Panc1 (cell line): ENCODE results near the gene MTX1. TPM values are rescaled to one million over a fixed set of nuclear protein-coding genes. Genes with fewer than 3 reads are reported as not detected.
A peak's percentile ranks its signal among the peaks of the same experiment; 100 is the strongest.

Experiments used
- ATAC-seq: fragments of 200-7000 bp; cut with Tn5 transposase; 2 replicates; pipeline ENCODE4 v1.9.1; 2020; ENCODE audit warnings: mild to moderate bottlenecking, moderate library complexity
- BruUV-seq: library from RNA; stranded (reverse); fragments of 400-500 nt; replicated peaks from 2 replicates; lab custom pipeline; 2021; lab: Mats Ljungman, UMichigan
- CTCF ChIA-PET: fragments of 300-600 bp; sonication (Branson Sonifier 250); formaldehyde crosslinking; loops from one replicate; lab custom pipeline; 2022; ENCODE audit warnings: antibody characterized with exemption; lab: Charles Lee
- POLR2A ChIA-PET: fragments of 300-600 bp; sonication (Branson Sonifier 250); formaldehyde crosslinking; loops from one replicate; lab custom pipeline; 2022; ENCODE audit warnings: antibody characterized with exemption; lab: Charles Lee
- DNase-seq: peaks from one replicate; pipeline ENCODE4 v3.0.0-alpha.2; 2010; ENCODE audit warnings: low read depth, low spot score
- H3K27ac ChIP-seq: 2 replicates; pipeline ENCODE4 v1.5.1; 2011; ENCODE audit warnings: mild to moderate bottlenecking, low read length, inconsistent platforms
- H3K27me3 ChIP-seq: fragments of 200-500 bp; sonication (Bioruptor generic); 2 replicates; pipeline ENCODE4 v1.6.0; 2014; ENCODE audit warnings: low read length, inconsistent platforms; ENCODE audit not compliant: control insufficient read depth, insufficient read depth
- H3K36me3 ChIP-seq: fragments of 200-500 bp; sonication (Bioruptor generic); 2 replicates; pipeline ENCODE4 v1.5.1; 2014; ENCODE audit warnings: inconsistent platforms, mild to moderate bottlenecking, low read length, moderate library complexity; ENCODE audit not compliant: control insufficient read depth, insufficient read depth
- H3K4me1 ChIP-seq: 2 replicates; pipeline ENCODE4 v1.5.1; 2011; ENCODE audit warnings: inconsistent platforms, mild to moderate bottlenecking, low read length, moderate library complexity; ENCODE audit not compliant: control insufficient read depth, insufficient read depth
- H3K4me3 ChIP-seq, 2 experiments: 2 replicates each; pipeline ENCODE4 v1.5.1; 2011 to 2012; ENCODE audit warnings: low read depth in 2 of 2, low read length in 2 of 2, mild to moderate bottlenecking in 2 of 2, inconsistent platforms in 1 of 2, moderate library complexity in 1 of 2
- H3K9me3 ChIP-seq: fragments of 200-500 bp; sonication (Bioruptor generic); 2 replicates; pipeline ENCODE4 v1.5.1; 2014; ENCODE audit warnings: low read depth, mild to moderate bottlenecking, inconsistent platforms, low read length, moderate library complexity; ENCODE audit not compliant: control insufficient read depth, insufficient read depth
- CTCF ChIP-seq: fragments of 450-650 bp; IDR thresholded peaks from 2 replicates; pipeline ENCODE4 v1.5.1; 2017; ENCODE audit warnings: mild to moderate bottlenecking
- POLR2AphosphoS5 ChIP-seq: IDR thresholded peaks from 2 replicates; pipeline ENCODE4 v1.6.1; 2012; ENCODE audit warnings: mild to moderate bottlenecking, low read depth, low read length, moderate library complexity
- REST ChIP-seq, 2 experiments: IDR thresholded peaks; 2 replicates each; pipeline ENCODE4 v1.6.1; 2011 to 2012; ENCODE audit warnings: low read depth in 2 of 2, control low read depth in 1 of 2, low read length in 1 of 2, mild to moderate bottlenecking in 1 of 2, moderate library complexity in 1 of 2; ENCODE audit not compliant: insufficient read depth in 1 of 2
- SIN3A ChIP-seq: IDR thresholded peaks from 2 replicates; pipeline ENCODE4 v1.6.1; 2012; ENCODE audit warnings: low read depth, mild to moderate bottlenecking, low read length, moderate library complexity, borderline replicate concordance; ENCODE audit not compliant: insufficient read depth
- TCF7L2 ChIP-seq: IDR thresholded peaks from 2 replicates; pipeline ENCODE4 v1.6.1; 2011; ENCODE audit warnings: mild to moderate bottlenecking, low read depth, low read length, inconsistent platforms
- in situ Hi-C: cut with HindIII; loops from 2 replicates; pipeline ENCODE4 v1.10.0; 2016; ENCODE audit warnings: low sequenced_read_pairs, low pct_unique_long_range_greater_than_20kb
- intact Hi-C: fragments of 100-400 bp; cut with micrococcal nuclease; formaldehyde crosslinking; loops from one replicate; pipeline ENCODE4 v1.10.0; 2022; ENCODE audit not compliant: unreplicated experiment
- total RNA-seq: library from RNA; stranded (reverse); gene quantifications from one replicate; pipeline ENCODE4 v1.2.1, GENCODE V29; 2021; ENCODE audit not compliant: unreplicated experiment

The MTX1 gene
- total RNA-seq, 1 experiment from 2014 or later = 53.6 TPM

- H3K27me3 ChIP-seq = no peaks in the 10 kb centered on the region
- H3K4me1 ChIP-seq = peaks cover 24% of the 10 kb centered on the region
- no TSS peak for BruUV-seq
- DNase-seq (no peak), ATAC-seq (no peak)
- H3K27ac ChIP-seq = peak overlapping the region; percentile 97
- TF ChIP-seq TCF7L2 (no peak), POLR2AphosphoS5 (no peak), SIN3A (no peak), CTCF (no peak), REST (IDR thresholded peaks at IDR 0.05; ENCODE audit: insufficient read depth in 1 of 2, low read depth in 2 of 2, low read length in 1 of 2) (no peak)
- intact Hi-C loops = no loop called here
- H3K9me3 ChIP-seq = no peaks in the 10 kb centered on the region
- no peaks in the 10 kb centered on the region; the same call in 1 of the 2 replicates for H3K36me3 ChIP-seq
- ChIA-PET POLR2A (interaction anchor here (0.6 to 2.6 kb wide), 3 partner anchors 15 to 62 kb away, joined by 5 to 18 read pairs (median 11); partner anchors contain the start of genes KRTCAP2, MTX1, THBS3 and TRIM46), CTCF (interaction anchor here (0.8 to 3.0 kb wide), 7 partner anchors 14 to 107 kb away, joined by 3 to 14 read pairs (median 5); partner anchors contain the start of genes KRTCAP2 and MTX1)
- in situ Hi-C loops = no loop called here
- peak overlapping the region; percentile 64 to 96 for H3K4me3 ChIP-seq
Measured at GRCh38 chr1:155192346-155193274, 15.9 kb upstream of the MTX1 start.

GRCh38 chr1:155193275-155193990 is 15.1 kb upstream of the MTX1 start:
- BruUV-seq = TSS peak; percentile 88
- ChIA-PET POLR2A (interaction anchor here (0.6 to 2.6 kb wide), 6 partner anchors 14 to 93 kb away, joined by 3 to 18 read pairs (median 7); partner anchors contain the start of genes KRTCAP2, MTX1, THBS3 and TRIM46), CTCF (interaction anchor here (0.6 to 3.0 kb wide), 10 partner anchors 15 to 108 kb away, joined by 3 to 17 read pairs (median 5); partner anchors contain the start of genes KRTCAP2 and MTX1)

More at GRCh38 chr1:155193275-155193990, 15.1 kb upstream of the MTX1 start:
- TF ChIP-seq POLR2AphosphoS5 (peak; percentile 54), SIN3A (no peak), TCF7L2 (no peak; the same call in 1 of the 2 replicates), CTCF (peak; percentile 99), REST (IDR thresholded peaks at IDR 0.05; ENCODE audit: insufficient read depth in 1 of 2, low read depth in 2 of 2, low read length in 1 of 2) (no peak)
- Histone ChIP-seq H3K27ac (peak overlapping the region; percentile 97), H3K27me3 (no peaks in the 10 kb centered on the region), H3K36me3 (peaks cover 3% of the 10 kb centered on the region; the same call in 1 of the 2 replicates), H3K4me3 (peak overlapping the region; percentile 64 to 96), H3K4me1 (peaks cover 24% of the 10 kb centered on the region), H3K9me3 (no peaks in the 10 kb centered on the region)
- DNase-seq (peak; percentile 69), ATAC-seq (peak; percentile 87)
- in situ Hi-C loops = no loop called here
- intact Hi-C loops = no loop called here
